COLO668 (cell line): ENCODE measurements around the gene TENM4.
A peak's percentile ranks its signal among the peaks of the same experiment; 100 is the strongest.
"Not testable (repeated sequence)": the region's sequence is repeated elsewhere in the genome, so short reads cannot be mapped to it uniquely, and the experiment has no call there.

Source experiments
- DNase-seq: peaks from one replicate; lab custom pipeline; 2025; ENCODE audit not compliant: unreplicated experiment; lab: John Stamatoyannopoulos, UW

Gene TENM4

GRCh38 chr11:79220171-79220570 lies 220.7 kb downstream of the TENM4 start:
- DNase-seq = no peak

- DNase-seq = no peak
Observed at GRCh38 chr11:79219186-79220045, 221.4 kb downstream of the TENM4 start.

GRCh38 chr11:79212741-79213190 lies 228.1 kb downstream of the TENM4 start:
- peak; percentile 55 for DNase-seq

- DNase-seq = no peak
Observed at GRCh38 chr11:79209540-79210266, 231.1 kb downstream of the TENM4 start.

- no peak for DNase-seq
Observed at GRCh38 chr11:79208126-79208525, 232.7 kb downstream of the TENM4 start.

GRCh38 chr11:79206951-79207350 lies 233.9 kb downstream of the TENM4 start:
- DNase-seq = no peak

- DNase-seq = no peak
Observed at GRCh38 chr11:79205786-79206185, 235.0 kb downstream of the TENM4 start.

- no peak for DNase-seq
Observed at GRCh38 chr11:79201677-79202347, 239.0 kb downstream of the TENM4 start.

GRCh38 chr11:79200398-79201070 lies 240.3 kb downstream of the TENM4 start:
- no peak for DNase-seq

GRCh38 chr11:79199729-79200354 lies 241.0 kb downstream of the TENM4 start:
- DNase-seq = no peak

GRCh38 chr11:79198898-79199250 lies 242.0 kb downstream of the TENM4 start:
- DNase-seq = no peak

- no peak for DNase-seq
Observed at GRCh38 chr11:79198203-79198897, 242.5 kb downstream of the TENM4 start.

GRCh38 chr11:79196950-79197349 lies 243.9 kb downstream of the TENM4 start:
- no peak for DNase-seq

- DNase-seq = no peak
Observed at GRCh38 chr11:79195209-79195608, 245.6 kb downstream of the TENM4 start.

- DNase-seq = no peak
Observed at GRCh38 chr11:79193663-79194310, 247.0 kb downstream of the TENM4 start.

- DNase-seq = no peak
Observed at GRCh38 chr11:79192836-79193235, 248.0 kb downstream of the TENM4 start.

- DNase-seq = not testable (repeated sequence)
Observed at GRCh38 chr11:79191716-79192115, 249.1 kb downstream of the TENM4 start.

- DNase-seq = not testable (repeated sequence)
Observed at GRCh38 chr11:79190553-79190952, 250.3 kb downstream of the TENM4 start.

GRCh38 chr11:79189601-79190000 lies 251.2 kb downstream of the TENM4 start:
- no peak for DNase-seq

- no peak for DNase-seq
Observed at GRCh38 chr11:79189055-79189454, 251.8 kb downstream of the TENM4 start.
